ENCODE measurements around the gene CTBP1.

Gene CTBP1

DNA sequence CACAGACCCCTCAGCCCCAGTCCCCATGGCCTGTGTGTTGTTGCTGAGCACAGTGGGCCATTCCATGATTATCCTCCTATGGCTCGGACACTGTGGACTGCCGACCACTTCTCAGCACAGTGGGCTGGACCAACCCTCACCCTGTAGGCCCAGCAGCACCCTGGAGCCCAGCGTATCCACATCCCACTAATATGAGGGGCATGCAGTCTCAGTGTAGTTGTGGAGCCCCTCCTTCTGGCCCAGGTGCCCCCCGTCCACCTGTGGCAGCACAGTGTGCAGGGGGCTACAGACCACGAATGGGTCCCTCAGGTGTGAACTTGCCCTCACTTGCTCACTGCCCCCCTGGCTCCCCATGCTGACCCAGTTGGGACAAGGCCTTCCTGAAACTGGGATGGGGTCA, 84.5 kb downstream of the CTBP1 start:
- DNase-seq (ENCODE audit: low spot score) = no peak

GRCh38 chr4:1164040-1164439, 84.9 kb downstream of the CTBP1 start:
- no peak for DNase-seq (ENCODE audit: low spot score)

Data from SK-N-DZ (cell line).